Measurements from ENCODE around the gene STRIP1. TPM values are rescaled to one million over a fixed set of nuclear protein-coding genes. Genes with fewer than 3 reads are reported as not detected.
A peak's percentile ranks its signal among the peaks of the same experiment; 100 is the strongest.
"Not testable (repeated sequence)": the region's sequence is repeated elsewhere in the genome, so short reads cannot be mapped to it uniquely, and the experiment has no call there.

STRIP1 gene
- total RNA-seq, 2 experiments from 2014 or later, result 40.4 to 40.8 TPM

- Mint-ChIP-seq H3K4me3 (no peak overlapping the region), H3K4me1 (no peaks in the 10 kb centered on the region), H3K27ac (no peak overlapping the region), H3K27me3 (no peaks in the 10 kb centered on the region), H3K36me3 (peaks cover 38% of the 10 kb centered on the region), H3K9me3 (ENCODE audit: low read depth) (no peaks in the 10 kb centered on the region)
- CTCF ChIA-PET, result interaction anchor here (1.2 to 4.7 kb wide), 2 partner anchors 11 to 378 kb away, joined by 4 to 30 read pairs; no protein-coding TSS in a partner anchor
- ATAC-seq, result no peak
- DNase-seq, result no peak
Measured at GRCh38 chr1:110018396-110018795, 16.0 kb upstream of the STRIP1 start.

DNA sequence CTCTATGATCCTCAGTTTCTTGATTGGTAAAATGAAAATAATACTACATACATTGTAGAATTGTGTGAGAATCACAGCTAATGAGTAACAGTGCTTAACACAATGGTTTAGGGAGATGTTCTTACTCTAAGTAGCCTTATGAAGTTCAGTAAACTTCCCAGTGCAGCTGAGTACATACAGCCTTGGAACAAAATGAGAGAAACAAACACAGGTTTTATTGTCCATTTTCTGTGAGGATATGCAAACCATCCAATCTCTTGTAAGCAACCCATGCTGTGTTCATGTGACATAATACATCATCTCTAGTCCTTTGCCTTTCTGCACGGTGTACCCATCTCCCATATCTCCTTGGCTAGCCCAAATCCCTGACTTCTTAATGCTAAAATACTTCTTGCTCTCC is 14.7 kb upstream of the STRIP1 start:
- ATAC-seq (no peak), DNase-seq (no peak)
- CTCF ChIA-PET, result interaction anchor here (1.3 to 4.7 kb wide), 3 partner anchors 9 to 14 kb away, joined by 3 to 30 read pairs (median 5); partner anchors contain the start of gene STRIP1
- Mint-ChIP-seq H3K27ac (no peak overlapping the region), H3K4me1 (no peaks in the 10 kb centered on the region), H3K4me3 (no peak overlapping the region), H3K9me3 (ENCODE audit: low read depth) (no peaks in the 10 kb centered on the region), H3K36me3 (peaks cover 39% of the 10 kb centered on the region), H3K27me3 (no peaks in the 10 kb centered on the region)

DNA sequence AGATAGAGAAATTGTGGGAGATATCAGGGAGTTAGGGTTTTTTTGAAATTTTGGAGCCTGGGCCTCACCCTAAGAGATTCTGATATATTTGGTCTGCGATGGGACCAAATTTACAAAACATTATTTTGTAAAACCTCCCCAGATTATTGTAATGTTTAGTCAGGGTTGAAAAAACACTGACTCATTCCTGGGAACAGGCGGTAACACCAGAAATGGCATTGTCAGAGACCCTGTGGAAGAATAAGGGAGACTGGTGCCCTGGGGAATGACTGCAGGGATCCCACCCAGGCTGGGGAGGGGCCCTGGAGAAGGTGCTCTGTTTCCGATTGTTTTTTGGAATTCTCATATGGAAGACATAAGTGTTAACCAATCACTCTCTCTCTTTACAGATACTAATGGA is 13.1 kb upstream of the STRIP1 start:
- Mint-ChIP-seq H3K9me3 (ENCODE audit: low read depth) (no peaks in the 10 kb centered on the region), H3K27ac (no peak overlapping the region), H3K27me3 (no peaks in the 10 kb centered on the region), H3K36me3 (peaks cover 32% of the 10 kb centered on the region), H3K4me1 (no peaks in the 10 kb centered on the region), H3K4me3 (no peak overlapping the region)
- DNase-seq (no peak), ATAC-seq (no peak)
- CTCF ChIA-PET, result interaction anchor here (4.7 kb wide), 1 partner anchor 8 kb away, joined by 30 read pairs; no protein-coding TSS in a partner anchor

DNA sequence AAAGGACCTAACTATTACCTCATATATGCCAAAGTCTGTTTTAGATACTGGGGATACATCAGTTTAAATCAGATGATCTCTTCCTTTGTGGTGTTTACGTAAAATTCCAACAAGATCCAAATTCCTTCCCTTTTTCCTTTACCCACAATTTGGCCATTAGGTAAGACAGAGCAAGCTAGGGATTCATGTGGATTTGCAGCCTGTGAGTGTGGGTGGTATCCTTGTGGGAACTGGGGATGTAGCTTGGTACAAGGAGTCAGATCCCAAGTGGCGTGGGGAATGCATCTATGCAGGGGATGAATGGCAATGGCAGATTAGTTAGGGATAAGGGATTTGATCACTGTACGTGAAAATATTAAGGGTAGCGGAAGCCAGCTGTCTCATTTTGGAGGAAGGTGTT is 9.8 kb upstream of the STRIP1 start:
- ATAC-seq (no peak), DNase-seq (no peak)
- no peaks in the 10 kb centered on the region for H3K27me3 Mint-ChIP-seq
- peaks cover 13% of the 10 kb centered on the region for H3K36me3 Mint-ChIP-seq
- no peak overlapping the region for H3K4me3 Mint-ChIP-seq
- H3K27ac Mint-ChIP-seq, result no peak overlapping the region
- no peaks in the 10 kb centered on the region for H3K9me3 Mint-ChIP-seq (ENCODE audit: low read depth)
- H3K4me1 Mint-ChIP-seq, result peaks cover 1% of the 10 kb centered on the region
- CTCF ChIA-PET, result interaction anchor here (0.7 to 2.6 kb wide), 4 partner anchors 35 to 230 kb away, joined by 3 to 9 read pairs (median 5); partner anchors contain the start of gene AHCYL1

DNA sequence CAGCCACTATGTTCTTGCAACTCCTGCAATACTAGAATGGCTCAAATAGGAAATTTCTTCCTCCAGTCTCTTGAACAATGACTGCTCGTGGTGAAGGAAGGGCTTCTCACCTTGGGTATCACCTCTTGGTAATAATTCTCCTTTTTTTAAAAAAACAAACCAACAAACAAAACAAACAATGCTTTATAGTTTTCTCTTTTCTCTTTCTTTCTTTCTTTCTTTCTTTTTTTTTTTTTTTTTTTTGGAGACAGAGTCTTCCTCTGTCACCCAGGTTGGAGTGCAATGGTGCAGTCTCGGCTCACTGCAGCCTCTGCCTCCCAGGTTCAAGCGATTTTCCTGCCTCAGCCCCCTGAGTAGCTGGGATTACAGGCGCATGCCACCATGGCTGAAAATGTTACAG is 3.7 kb upstream of the STRIP1 start:
- H3K4me1 Mint-ChIP-seq, result peaks cover 43% of the 10 kb centered on the region
- CTCF ChIA-PET, result interaction anchor here (0.7 to 6.9 kb wide), 22 partner anchors 8 to 498 kb away, joined by 3 to 46 read pairs (median 6); partner anchors contain the start of genes AHCYL1 and GNAI3
- not testable (repeated sequence) for H3K9me3 Mint-ChIP-seq (ENCODE audit: low read depth); H3K27me3 Mint-ChIP-seq; DNase-seq; H3K36me3 Mint-ChIP-seq
- H3K4me3 Mint-ChIP-seq, result peak overlapping the region; percentile 79
- ATAC-seq, result peak; percentile 1
- H3K27ac Mint-ChIP-seq, result peak overlapping the region; percentile 89

GRCh38 chr1:110032327-110032726 is 2.1 kb upstream of the STRIP1 start:
- Mint-ChIP-seq H3K27me3 (no peaks in the 10 kb centered on the region), H3K27ac (no peak overlapping the region), H3K4me1 (peaks cover 56% of the 10 kb centered on the region), H3K4me3 (no peak overlapping the region), H3K36me3 (no peaks in the 10 kb centered on the region), H3K9me3 (ENCODE audit: low read depth) (no peaks in the 10 kb centered on the region)
- CTCF ChIA-PET, result interaction anchor here (1.4 to 6.9 kb wide), 7 partner anchors 21 to 258 kb away, joined by 3 to 46 read pairs (median 6); partner anchors contain the start of gene AHCYL1
- no peak for DNase-seq
- no peak for ATAC-seq

GRCh38 chr1:110033421-110033820 is 1.0 kb upstream of the STRIP1 start:
- H3K4me3 Mint-ChIP-seq, result peak overlapping the region; percentile 79
- H3K4me1 Mint-ChIP-seq, result peaks cover 56% of the 10 kb centered on the region
- ATAC-seq (no peak), DNase-seq (no peak)
- H3K27ac Mint-ChIP-seq, result peak overlapping the region; percentile 95
- peaks cover 5% of the 10 kb centered on the region for H3K36me3 Mint-ChIP-seq
- H3K9me3 Mint-ChIP-seq (ENCODE audit: low read depth), result no peaks in the 10 kb centered on the region
- no peaks in the 10 kb centered on the region for H3K27me3 Mint-ChIP-seq
- CTCF ChIA-PET, result interaction anchor here (1.4 to 6.9 kb wide), 3 partner anchors 20 to 48 kb away, joined by 3 to 46 read pairs (median 5); partner anchors contain the start of gene AHCYL1

- no peak for ATAC-seq
- H3K4me3 Mint-ChIP-seq, result peak overlapping the region; percentile 79
- H3K36me3 Mint-ChIP-seq, result peaks cover 6% of the 10 kb centered on the region
- H3K27me3 Mint-ChIP-seq, result no peaks in the 10 kb centered on the region
- H3K4me1 Mint-ChIP-seq, result peaks cover 56% of the 10 kb centered on the region
- CTCF ChIA-PET, result interaction anchor here (0.6 to 6.9 kb wide), 19 partner anchors 11 to 550 kb away, joined by 3 to 46 read pairs (median 4); partner anchors contain the start of gene AHCYL1
- H3K9me3 Mint-ChIP-seq (ENCODE audit: low read depth), result no peaks in the 10 kb centered on the region
- DNase-seq, result no peak
- peak overlapping the region; percentile 95 for H3K27ac Mint-ChIP-seq
Measured at GRCh38 chr1:110034040-110034450, 379 bp upstream of the STRIP1 start.

- CTCF ChIA-PET, result interaction anchor here (0.9 to 6.9 kb wide), 14 partner anchors 9 to 425 kb away, joined by 3 to 46 read pairs (median 4); partner anchors contain the start of gene AHCYL1
- Mint-ChIP-seq H3K27me3 (no peaks in the 10 kb centered on the region), H3K27ac (peak overlapping the region; percentile 70), H3K4me1 (peaks cover 53% of the 10 kb centered on the region), H3K36me3 (peaks cover 9% of the 10 kb centered on the region), H3K9me3 (ENCODE audit: low read depth) (no peaks in the 10 kb centered on the region), H3K4me3 (peak overlapping the region; percentile 79)
- ATAC-seq, result no peak
- no peak for DNase-seq
Measured at GRCh38 chr1:110035236-110035752, 870 bp downstream of the STRIP1 start.

- Mint-ChIP-seq H3K9me3 (ENCODE audit: low read depth) (no peaks in the 10 kb centered on the region), H3K27ac (no peak overlapping the region), H3K4me3 (no peak overlapping the region), H3K4me1 (peaks cover 29% of the 10 kb centered on the region), H3K36me3 (peaks cover 20% of the 10 kb centered on the region), H3K27me3 (no peaks in the 10 kb centered on the region)
- CTCF ChIA-PET, result interaction anchor here (0.9 to 2.3 kb wide), 4 partner anchors 8 to 27 kb away, joined by 3 to 10 read pairs (median 6); no protein-coding TSS in a partner anchor
- no peak for DNase-seq
- no peak for ATAC-seq
Measured at GRCh38 chr1:110038271-110038670, 3.8 kb downstream of the STRIP1 start.

GRCh38 chr1:110039641-110040040 is 5.2 kb downstream of the STRIP1 start:
- CTCF ChIA-PET, result interaction anchor here (0.8 to 2.5 kb wide), 5 partner anchors 10 to 400 kb away, joined by 3 to 10 read pairs (median 3); partner anchors contain the start of gene AHCYL1
- no peaks in the 10 kb centered on the region for H3K9me3 Mint-ChIP-seq (ENCODE audit: low read depth)
- ATAC-seq (no peak), DNase-seq (no peak)
- H3K27ac Mint-ChIP-seq, result no peak overlapping the region
- peaks cover 18% of the 10 kb centered on the region for H3K4me1 Mint-ChIP-seq
- H3K27me3 Mint-ChIP-seq, result no peaks in the 10 kb centered on the region
- H3K4me3 Mint-ChIP-seq, result no peak overlapping the region
- peaks cover 27% of the 10 kb centered on the region for H3K36me3 Mint-ChIP-seq

- CTCF ChIA-PET, result interaction anchor here (0.8 to 2.5 kb wide), 4 partner anchors 10 to 200 kb away, joined by 3 to 7 read pairs (median 4); no protein-coding TSS in a partner anchor
- ATAC-seq (no peak), DNase-seq (no peak)
- Mint-ChIP-seq H3K9me3 (ENCODE audit: low read depth) (no peaks in the 10 kb centered on the region), H3K27ac (no peak overlapping the region), H3K4me1 (peaks cover 14% of the 10 kb centered on the region), H3K4me3 (no peak overlapping the region), H3K36me3 (peaks cover 34% of the 10 kb centered on the region), H3K27me3 (no peaks in the 10 kb centered on the region)
Measured at GRCh38 chr1:110040548-110040947, 6.1 kb downstream of the STRIP1 start.

DNA sequence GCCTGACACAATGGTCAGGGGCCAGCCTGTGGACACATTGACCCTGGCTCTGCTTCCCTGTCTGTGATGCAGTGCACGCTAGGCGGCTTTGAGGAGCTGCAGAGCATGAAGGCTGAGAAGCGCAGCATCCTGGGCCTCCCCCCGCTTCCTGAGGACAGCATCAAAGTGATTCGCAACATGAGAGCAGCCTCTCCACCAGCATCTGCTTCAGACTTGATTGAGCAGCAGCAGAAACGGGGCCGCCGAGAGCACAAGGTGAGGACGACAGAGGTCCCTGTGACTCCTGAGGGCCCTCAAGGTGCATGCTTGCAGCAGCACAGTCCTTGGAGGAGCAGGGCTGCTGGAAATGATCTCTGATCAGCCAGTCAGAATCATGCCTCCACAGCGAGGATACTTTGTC is 8.6 kb downstream of the STRIP1 start:
- CTCF ChIA-PET, result interaction anchor here (2.2 to 3.7 kb wide), 2 partner anchors 9 to 17 kb away, joined by 9 to 16 read pairs; no protein-coding TSS in a partner anchor
- DNase-seq (no peak), ATAC-seq (no peak)
- H3K4me3 Mint-ChIP-seq, result no peak overlapping the region
- H3K9me3 Mint-ChIP-seq (ENCODE audit: low read depth), result no peaks in the 10 kb centered on the region
- H3K27ac Mint-ChIP-seq, result no peak overlapping the region
- no peaks in the 10 kb centered on the region for H3K27me3 Mint-ChIP-seq
- peaks cover 48% of the 10 kb centered on the region for H3K36me3 Mint-ChIP-seq
- no peaks in the 10 kb centered on the region for H3K4me1 Mint-ChIP-seq

- Mint-ChIP-seq H3K36me3 (peaks cover 39% of the 10 kb centered on the region), H3K27me3 (no peaks in the 10 kb centered on the region), H3K4me3 (no peak overlapping the region), H3K4me1 (no peaks in the 10 kb centered on the region), H3K27ac (no peak overlapping the region), H3K9me3 (ENCODE audit: low read depth) (no peaks in the 10 kb centered on the region)
- CTCF ChIA-PET, result interaction anchor here (0.8 to 1.6 kb wide), 3 partner anchors 12 to 13 kb away, joined by 3 to 6 read pairs (median 4); partner anchors contain the start of gene STRIP1
- no peak for DNase-seq
- ATAC-seq, result no peak
Measured at GRCh38 chr1:110047463-110047862, 13.0 kb downstream of the STRIP1 start.

All from activated CD8-positive, alpha-beta memory T cell treated with anti-CD3 and anti-CD28 coated beads, Interleukin-2, amount 10 ng/mL, durations not matched to agents 7 days and 5 days (primary cell).